SK-N-SH (cell line): ENCODE data around the gene KLK14. TPM values are rescaled to one million over a fixed set of nuclear protein-coding genes. Genes with fewer than 3 reads are reported as not detected.

Experiments used
- CTCF ChIA-PET: fragments of 300-600, 350-600 bp; formaldehyde crosslinking; extraction: SDS; loops from one replicate; lab custom pipeline; 2021; lab: Yijun Ruan, JAX
- POLR2A ChIA-PET: fragments of 350-600 bp; sonication (Branson Sonifier 250); formaldehyde crosslinking; extraction: SDS; loops from one replicate; lab custom pipeline; 2020; ENCODE audit warnings: antibody characterized with exemption, inconsistent platforms; lab: Yijun Ruan, JAX
- DNase-seq: peaks from one replicate; pipeline ENCODE4 v3.0.0; 2012
- H2AFZ ChIP-seq: fragments of 200-600 bp; sonication (generic); 2 replicates; pipeline ENCODE4 v1.8.1; 2016; ENCODE audit warnings: antibody characterized with exemption, mild to moderate bottlenecking, low read depth
- H3F3A ChIP-seq: fragments of 200-600 bp; sonication (generic); replicated peaks from 2 replicates; pipeline ENCODE3; 2016; ENCODE audit warnings: antibody characterized with exemption, mild to moderate bottlenecking; ENCODE audit not compliant: insufficient read depth
- H3K27ac ChIP-seq, 2 experiments: fragments of 200-500 bp in 1 of 2; fragments of 200-600 bp in 1 of 2; sonication (Bioruptor generic) in 1 of 2; sonication (generic), shearing (Covaris generic) in 1 of 2; 2 replicates each; pipeline versions ENCODE4 v1.5.1 to v1.6.1; 2014 to 2016; ENCODE audit warnings: low read depth in 2 of 2, inconsistent platforms in 1 of 2, low read length in 1 of 2, mild to moderate bottlenecking in 1 of 2, mixed read lengths in 1 of 2
- H3K27me3 ChIP-seq: fragments of 200-600 bp; sonication (generic), shearing (Covaris generic); 2 replicates; pipeline ENCODE4 v1.6.1; 2016; ENCODE audit warnings: mixed run types; ENCODE audit not compliant: insufficient read depth
- H3K36me3 ChIP-seq, 2 experiments: fragments of 200-500 bp in 1 of 2; fragments of 200-600 bp in 1 of 2; sonication (Bioruptor generic) in 1 of 2; sonication (generic) in 1 of 2; replicated peaks in 1 of 2; 2 replicates each; pipeline versions ENCODE3 to v1.5.1; 2014 to 2016; ENCODE audit warnings: low read length in 1 of 2, mild to moderate bottlenecking in 1 of 2; ENCODE audit not compliant: insufficient read depth in 2 of 2, control insufficient read depth in 1 of 2
- H3K4me1 ChIP-seq, 2 experiments: fragments of 200-500 bp in 1 of 2; fragments of 200-600 bp in 1 of 2; sonication (Bioruptor generic) in 1 of 2; sonication (generic), shearing (Covaris generic) in 1 of 2; 2 replicates each; pipeline versions ENCODE4 v1.5.1 to v1.6.1; 2014 to 2016; ENCODE audit warnings: low read depth in 1 of 2, low read length in 1 of 2, mixed run types in 1 of 2; ENCODE audit not compliant: insufficient read depth in 2 of 2, control insufficient read depth in 1 of 2
- H3K4me2 ChIP-seq: fragments of 200-600 bp; sonication (generic), shearing (Covaris generic); 2 replicates; pipeline ENCODE4 v1.6.1; 2017; ENCODE audit warnings: mixed run types
- H3K4me3 ChIP-seq, 2 experiments: fragments of 200-500 bp in 1 of 2; fragments of 200-600 bp in 1 of 2; sonication (Bioruptor generic) in 1 of 2; sonication (generic), shearing (Covaris generic) in 1 of 2; 2 replicates each; pipeline versions ENCODE4 v1.5.1 to v1.8.1; 2014 to 2016; ENCODE audit warnings: low read depth in 2 of 2, inconsistent platforms in 1 of 2, low read length in 1 of 2, mild to moderate bottlenecking in 1 of 2, mixed read lengths in 1 of 2, moderate library complexity in 1 of 2
- H3K79me2 ChIP-seq: fragments of 200-600 bp; sonication (generic); 2 replicates; pipeline ENCODE4 v1.8.1; 2017; ENCODE audit warnings: mild to moderate bottlenecking; ENCODE audit not compliant: insufficient read depth
- H3K9ac ChIP-seq: fragments of 200-600 bp; sonication (generic); 2 replicates; pipeline ENCODE4 v1.6.1; 2017; ENCODE audit warnings: mixed run types
- H3K9me2 ChIP-seq: fragments of 200-600 bp; sonication (generic); 2 replicates; pipeline ENCODE4 v1.6.1; 2017; ENCODE audit warnings: mixed run types
- H3K9me3 ChIP-seq: fragments of 200-600 bp; sonication (generic); 2 replicates; pipeline ENCODE4 v1.6.1; 2017; ENCODE audit warnings: mixed run types, mild to moderate bottlenecking, moderate library complexity
- H4K20me1 ChIP-seq: fragments of 200-600 bp; sonication (generic); 2 replicates; pipeline ENCODE4 v1.6.1; 2017; ENCODE audit warnings: mild to moderate bottlenecking, mixed run types; ENCODE audit not compliant: insufficient read depth
- ELF1 ChIP-seq: IDR thresholded peaks from 2 replicates; pipeline ENCODE4 v1.4.0; 2012
- EZH2phosphoT487 ChIP-seq: fragments of 200-600 bp; sonication (generic); IDR thresholded peaks from 2 replicates; pipeline ENCODE4 v1.6.1; 2017; ENCODE audit warnings: low read depth, mixed run types, mild to moderate bottlenecking, antibody characterized with exemption, moderate library complexity, borderline replicate concordance
- FOXJ3 ChIP-seq: sonication (generic); formaldehyde crosslinking; IDR thresholded peaks from 2 replicates; pipeline ENCODE4 v1.5.1; 2020; ENCODE audit warnings: mild to moderate bottlenecking, missing genetic modification reagents
- FOXM1 ChIP-seq: IDR thresholded peaks from 2 replicates; pipeline ENCODE4 v1.4.0; 2012; ENCODE audit warnings: low read depth, mild to moderate bottlenecking
- GATA2 ChIP-seq: sonication (generic); formaldehyde crosslinking; IDR thresholded peaks from 2 replicates; pipeline ENCODE4 v1.5.0; 2020; ENCODE audit warnings: mild to moderate bottlenecking, missing genetic modification reagents
- JUND ChIP-seq: IDR thresholded peaks from 2 replicates; pipeline ENCODE4 v1.4.0; 2012
- MXI1 ChIP-seq: IDR thresholded peaks from 2 replicates; pipeline ENCODE4 v1.6.1; 2012; ENCODE audit warnings: mild to moderate bottlenecking, low read depth, low read length, improper control_type of control experiment
- NFIC ChIP-seq: IDR thresholded peaks from 2 replicates; pipeline ENCODE4 v1.4.0; 2012; ENCODE audit warnings: borderline replicate concordance
- RCOR1 ChIP-seq: fragments of 150-350 bp; IDR thresholded peaks from 2 replicates; pipeline ENCODE4 v1.6.1; 2017; ENCODE audit warnings: antibody characterized with exemption, low read length
- RXRA ChIP-seq: IDR thresholded peaks from 2 replicates; pipeline ENCODE4 v1.4.0; 2012; ENCODE audit warnings: low read depth, mild to moderate bottlenecking, borderline replicate concordance
- SMC3 ChIP-seq: IDR thresholded peaks from 2 replicates; pipeline ENCODE4 v1.6.1; 2012; ENCODE audit warnings: low read depth, low read length, improper control_type of control experiment
- TCF12 ChIP-seq: IDR thresholded peaks from 2 replicates; pipeline ENCODE4 v1.4.0; 2012
- YY1 ChIP-seq: IDR thresholded peaks from 2 replicates; pipeline ENCODE4 v1.4.0; 2012; ENCODE audit warnings: low read depth, mild to moderate bottlenecking
- WGBS: methylation state at CpG from one replicate; pipeline ENCODE4 v1.1.6; 2017; ENCODE audit warnings: low lambda C conversion rate; 5-methylcytosine and 5-hydroxymethylcytosine counted together
- polyA plus RNA-seq, 3 experiments: library from polyadenylated mRNA; depleted of rRNA; stranded (reverse); fragments of >200 nt; gene quantifications; 2 replicates each; pipeline ENCODE4 v1.2.3, GENCODE V29; 2012
- TF ChIP-seq, protein P1 (sequence below): IDR thresholded peaks from 2 replicates; pipeline ENCODE4; 2012
- TF ChIP-seq, protein P2 (sequence below): fragments of 150-350 bp; IDR thresholded peaks from 2 replicates; pipeline ENCODE4 v1.6.1; 2016; ENCODE audit warnings: mild to moderate bottlenecking, low read depth, low read length
- TF ChIP-seq, protein P3 (sequence below): IDR thresholded peaks from 2 replicates; pipeline ENCODE4 v1.4.0; 2012; ENCODE audit warnings: low read depth

Gene KLK14
- polyA plus RNA-seq, 1 of the 3 experiments (the other 2 are of a cell fraction) = 0.26 TPM

DNA sequence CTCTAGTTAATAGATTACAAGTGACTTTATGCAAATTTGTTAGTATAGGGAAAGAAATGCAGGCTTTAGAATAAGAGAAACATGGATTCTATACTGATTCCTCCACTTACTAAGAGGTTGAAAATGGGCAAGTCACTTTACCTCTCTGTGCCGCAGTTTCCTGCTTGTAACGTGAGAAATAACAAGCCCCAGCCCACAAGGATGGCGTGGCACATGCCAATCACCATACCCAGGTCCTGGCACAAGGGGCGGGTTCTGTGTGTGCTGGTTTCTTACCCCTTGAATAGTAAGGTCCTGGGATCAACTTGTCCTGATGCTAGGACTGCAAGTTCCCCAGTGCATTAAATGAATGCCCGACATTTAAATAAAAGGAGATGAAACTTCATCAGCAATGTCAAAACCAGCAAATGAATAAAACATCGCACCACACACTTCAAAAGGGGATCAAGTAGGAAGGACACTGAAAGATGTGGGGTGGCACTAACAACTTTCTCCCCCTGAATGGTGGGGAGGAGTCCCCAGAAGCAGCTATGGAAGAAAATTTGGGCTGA, 34.1 kb upstream of the KLK14 start:
- Histone ChIP-seq H3F3A (no peaks in the 10 kb centered on the region), H3K4me3 (no peak overlapping the region), H3K9ac (no peak overlapping the region), H3K36me3 (no peaks in the 10 kb centered on the region), H3K79me2 (no peaks in the 10 kb centered on the region)
- DNase-seq = no peak
- 7% methylated on average over 6 of the region's 6 CpGs for WGBS
- CTCF ChIA-PET = no interaction called here
- TF ChIP-seq GATA2 (CRISPR knock-in tag) (no peak), ELF1 (no peak), FOXM1 (no peak), RXRA (no peak), TCF12 (no peak), FOXJ3 (CRISPR knock-in tag) (no peak)
- TF ChIP-seq, protein P1, sequence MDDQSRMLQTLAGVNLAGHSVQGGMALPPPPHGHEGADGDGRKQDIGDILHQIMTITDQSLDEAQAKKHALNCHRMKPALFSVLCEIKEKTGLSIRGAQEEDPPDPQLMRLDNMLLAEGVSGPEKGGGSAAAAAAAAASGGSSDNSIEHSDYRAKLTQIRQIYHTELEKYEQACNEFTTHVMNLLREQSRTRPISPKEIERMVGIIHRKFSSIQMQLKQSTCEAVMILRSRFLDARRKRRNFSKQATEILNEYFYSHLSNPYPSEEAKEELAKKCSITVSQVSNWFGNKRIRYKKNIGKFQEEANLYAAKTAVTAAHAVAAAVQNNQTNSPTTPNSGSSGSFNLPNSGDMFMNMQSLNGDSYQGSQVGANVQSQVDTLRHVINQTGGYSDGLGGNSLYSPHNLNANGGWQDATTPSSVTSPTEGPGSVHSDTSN = no peak
- TF ChIP-seq, protein P2, sequence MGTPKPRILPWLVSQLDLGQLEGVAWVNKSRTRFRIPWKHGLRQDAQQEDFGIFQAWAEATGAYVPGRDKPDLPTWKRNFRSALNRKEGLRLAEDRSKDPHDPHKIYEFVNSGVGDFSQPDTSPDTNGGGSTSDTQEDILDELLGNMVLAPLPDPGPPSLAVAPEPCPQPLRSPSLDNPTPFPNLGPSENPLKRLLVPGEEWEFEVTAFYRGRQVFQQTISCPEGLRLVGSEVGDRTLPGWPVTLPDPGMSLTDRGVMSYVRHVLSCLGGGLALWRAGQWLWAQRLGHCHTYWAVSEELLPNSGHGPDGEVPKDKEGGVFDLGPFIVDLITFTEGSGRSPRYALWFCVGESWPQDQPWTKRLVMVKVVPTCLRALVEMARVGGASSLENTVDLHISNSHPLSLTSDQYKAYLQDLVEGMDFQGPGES = no peak
- TF ChIP-seq, protein P3, sequence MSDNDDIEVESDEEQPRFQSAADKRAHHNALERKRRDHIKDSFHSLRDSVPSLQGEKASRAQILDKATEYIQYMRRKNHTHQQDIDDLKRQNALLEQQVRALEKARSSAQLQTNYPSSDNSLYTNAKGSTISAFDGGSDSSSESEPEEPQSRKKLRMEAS = no peak
- TF ChIP-seq, all 33 proteins: peak for 0
- no peaks in the 10 kb centered on the region for H3K4me1 ChIP-seq
- POLR2A ChIA-PET = no interaction called here
- H2AFZ ChIP-seq = no peak overlapping the region
- no peaks in the 10 kb centered on the region for H4K20me1 ChIP-seq
- no peak overlapping the region for H3K4me2 ChIP-seq
- peaks cover 69% of the 10 kb centered on the region for H3K27me3 ChIP-seq
- H3K9me3 ChIP-seq = no peaks in the 10 kb centered on the region
- no peaks in the 10 kb centered on the region for H3K9me2 ChIP-seq
- no peak overlapping the region for H3K27ac ChIP-seq

DNA sequence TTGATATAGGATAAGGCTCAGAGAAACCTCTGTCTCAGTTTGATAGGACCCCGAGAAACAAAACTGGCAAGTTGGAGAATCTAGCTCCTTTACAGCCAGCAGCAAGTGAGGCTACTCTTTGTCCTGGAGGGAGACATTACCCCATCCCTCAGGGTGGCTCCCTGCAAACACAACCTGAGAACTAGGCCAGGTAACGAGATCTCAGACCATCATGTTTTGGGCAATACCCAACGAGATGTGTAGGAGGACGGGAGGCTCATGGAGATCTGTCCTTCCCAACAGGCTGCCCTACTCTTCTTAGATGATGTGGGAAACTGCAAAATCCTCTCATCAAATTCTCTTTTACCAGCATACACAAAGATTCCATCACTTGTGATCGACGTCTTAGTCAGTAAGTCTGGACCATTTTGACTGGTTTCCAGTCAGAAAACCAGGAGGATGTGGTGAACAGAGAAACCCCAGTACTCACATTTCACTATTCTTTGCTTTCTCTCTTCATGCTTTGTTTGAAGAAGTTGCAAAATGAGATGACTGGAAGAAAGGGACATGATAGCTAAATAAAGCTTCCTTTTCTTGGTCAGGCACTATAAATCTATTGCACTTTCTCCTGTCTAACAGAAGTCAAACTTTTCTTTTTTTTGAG, 31.5 kb upstream of the KLK14 start:
- WGBS = 5% methylated on average over 6 of the region's 6 CpGs
- Histone ChIP-seq H3K27me3 (peaks cover 68% of the 10 kb centered on the region), H3K36me3 (no peaks in the 10 kb centered on the region), H3K4me3 (no peak overlapping the region), H3K27ac (no peak overlapping the region), H3K9me3 (no peaks in the 10 kb centered on the region), H3F3A (no peaks in the 10 kb centered on the region), H4K20me1 (no peaks in the 10 kb centered on the region), H3K9me2 (no peaks in the 10 kb centered on the region), H3K4me1 (no peaks in the 10 kb centered on the region), H3K9ac (no peak overlapping the region)
- no peak for DNase-seq
- CTCF ChIA-PET = interaction anchor here (0.6 to 1.0 kb wide), 2 partner anchors 15 to 18 kb away, joined by 3 read pairs; no protein-coding TSS in a partner anchor
- TF ChIP-seq MXI1 (no peak), SMC3 (no peak), TCF12 (no peak), NFIC (no peak), JUND (no peak), EZH2phosphoT487 (no peak), YY1 (no peak), RXRA (no peak), RCOR1 (no peak)
- TF ChIP-seq, all 33 proteins: peak for 0
- Histone ChIP-seq H2AFZ (no peak overlapping the region), H3K79me2 (no peaks in the 10 kb centered on the region), H3K4me2 (no peak overlapping the region)
- POLR2A ChIA-PET = no interaction called here
